Uterus (tissue), 4 donors: ENCODE data around the gene ABCD3. TPM values are rescaled to one million over a fixed set of nuclear protein-coding genes. Genes with fewer than 3 reads are reported as not detected.

Source experiments
- DNase-seq, 2 donors: peaks; one replicate each; pipeline ENCODE4 v3.0.0-alpha.2; 2019 to 2020
- H3K27ac ChIP-seq, 2 donors: fragments of 200-600 bp; sonication (generic); 1 replicate in 1 of 2; 2 replicates in 1 of 2; pipeline ENCODE4 v1.5.1; 2016 to 2018
- H3K27me3 ChIP-seq, 2 donors: fragments of 200-600 bp; sonication (generic); one replicate each; pipeline ENCODE4 v1.5.1; 2018 to 2019; ENCODE audit warnings: control low read depth in 1 of 2
- H3K36me3 ChIP-seq, 2 donors: fragments of 200-600 bp; sonication (generic); one replicate each; pipeline ENCODE4 v1.5.1; 2019; ENCODE audit warnings: control low read depth in 1 of 2
- H3K4me1 ChIP-seq, 2 donors: fragments of 200-600 bp; sonication (generic); one replicate each; pipeline ENCODE4 v1.5.1; 2018 to 2019; ENCODE audit warnings: control low read depth in 1 of 2
- H3K4me3 ChIP-seq, 2 donors: fragments of 200-600 bp; sonication (generic); 1 replicate in 1 of 2; 2 replicates in 1 of 2; pipeline ENCODE4 v1.5.1; 2018 to 2019; ENCODE audit warnings: mild to moderate bottlenecking in 1 of 2
- H3K9me3 ChIP-seq, 2 donors: fragments of 200-600 bp; sonication (generic); one replicate each; pipeline ENCODE4 v1.5.1; 2019; ENCODE audit warnings: control low read depth in 1 of 2
- CTCF ChIP-seq, 4 experiments: fragments of 200-600 bp in 2 of 4; fragments of 450-650 bp in 2 of 4; sonication (generic) in 2 of 4; IDR thresholded peaks; one replicate each; pipeline ENCODE4 v1.5.1; 2016 to 2019; ENCODE audit warnings: antibody characterized with exemption in 4 of 4, mild to moderate bottlenecking in 2 of 4, moderate library complexity in 1 of 4
- POLR2A ChIP-seq, 2 donors: fragments of 450-650 bp; IDR thresholded peaks; one replicate each; pipeline ENCODE4 v1.6.1; 2016; ENCODE audit warnings: antibody characterized with exemption in 2 of 2, mild to moderate bottlenecking in 1 of 2, moderate library complexity in 1 of 2
- intact Hi-C: fragments of 100-400 bp; cut with DNase I; formaldehyde crosslinking; loops from one replicate; pipeline ENCODE4 v1.15.1; 2023; ENCODE audit warnings: low total_unique reads
- total RNA-seq, 4 donors: library from RNA; depleted of rRNA in 3 of 4; stranded (reverse); fragments of >200 nt in 3 of 4; gene quantifications; one replicate each; pipeline versions ENCODE4 v1.1.0 to v1.2.4, GENCODE V29; 2014 to 2023
- donor health status: DM: yes; HTN: yes; CAD: no.

ABCD3 gene
- total RNA-seq, 4 donors from 2014 or later = 18.4 to 53.2 (median 30.7) TPM

- intact Hi-C loops = no loop called here
- no peaks in the 10 kb centered on the region for H3K36me3 ChIP-seq
These were observed 38.5 kb downstream of the ABCD3 start for GRCh38 chr1:94456736-94457135.

GRCh38 chr1:94462606-94463005, 44.4 kb downstream of the ABCD3 start:
- no peak for DNase-seq
- no peaks in the 10 kb centered on the region for H3K9me3 ChIP-seq
- H3K4me1 ChIP-seq = no peaks in the 10 kb centered on the region
- no peak overlapping the region for H3K4me3 ChIP-seq
- no peak for TF ChIP-seq CTCF (IDR thresholded peaks at IDR 0.05)
- no peak for TF ChIP-seq POLR2A (IDR thresholded peaks at IDR 0.05)
- no peak overlapping the region for H3K27ac ChIP-seq
- H3K36me3 ChIP-seq = no peaks in the 10 kb centered on the region
- intact Hi-C loops = no loop called here
- H3K27me3 ChIP-seq = no peaks in the 10 kb centered on the region

More at GRCh38 chr1:94456736-94457135, 38.5 kb downstream of the ABCD3 start:
- Histone ChIP-seq H3K9me3 (no peaks in the 10 kb centered on the region), H3K4me3 (no peak overlapping the region), H3K27me3 (no peaks in the 10 kb centered on the region), H3K4me1 (no peaks in the 10 kb centered on the region), H3K27ac (no peak overlapping the region)
- DNase-seq = no peak
- TF ChIP-seq POLR2A (IDR thresholded peaks at IDR 0.05) (no peak), CTCF (IDR thresholded peaks at IDR 0.05) (no peak)

- intact Hi-C loops = no loop called here
- no peaks in the 10 kb centered on the region for H3K36me3 ChIP-seq
- H3K27ac ChIP-seq = no peak overlapping the region
- no peak overlapping the region for H3K4me3 ChIP-seq
- DNase-seq = no peak
- TF ChIP-seq CTCF (IDR thresholded peaks at IDR 0.05) (no peak), POLR2A (IDR thresholded peaks at IDR 0.05) (no peak)
- no peaks in the 10 kb centered on the region for H3K4me1 ChIP-seq
- H3K9me3 ChIP-seq = no peaks in the 10 kb centered on the region
- no peaks in the 10 kb centered on the region for H3K27me3 ChIP-seq
These were observed 45.0 kb downstream of the ABCD3 start for GRCh38 chr1:94463056-94463764.

- intact Hi-C loops = no loop called here
- H3K9me3 ChIP-seq = no peaks in the 10 kb centered on the region
- peak in 2 of 4 experiments; percentile 34 to 38 for TF ChIP-seq CTCF (IDR thresholded peaks at IDR 0.05)
- TF ChIP-seq POLR2A (IDR thresholded peaks at IDR 0.05) = no peak
- H3K36me3 ChIP-seq = no peaks in the 10 kb centered on the region
- no peak overlapping the region for H3K4me3 ChIP-seq
- H3K4me1 ChIP-seq = no peaks in the 10 kb centered on the region
- H3K27ac ChIP-seq = no peak overlapping the region
- H3K27me3 ChIP-seq = no peaks in the 10 kb centered on the region
- no peak for DNase-seq
These were observed 45.7 kb downstream of the ABCD3 start for GRCh38 chr1:94463765-94464330.

GRCh38 chr1:94468708-94469107, 50.5 kb downstream of the ABCD3 start:
- intact Hi-C loops = no loop called here

More at GRCh38 chr1:94468708-94469107, 50.5 kb downstream of the ABCD3 start:
- no peak overlapping the region for H3K4me3 ChIP-seq
- H3K27me3 ChIP-seq = no peaks in the 10 kb centered on the region
- H3K36me3 ChIP-seq = no peaks in the 10 kb centered on the region
- no peak for DNase-seq
- no peak overlapping the region for H3K27ac ChIP-seq
- H3K9me3 ChIP-seq = no peaks in the 10 kb centered on the region
- TF ChIP-seq CTCF (IDR thresholded peaks at IDR 0.05) (no peak), POLR2A (IDR thresholded peaks at IDR 0.05) (no peak)
- no peaks in the 10 kb centered on the region for H3K4me1 ChIP-seq
